ENCODE measurements around the gene FUCA1. TPM values are rescaled to one million over a fixed set of nuclear protein-coding genes. Genes with fewer than 3 reads are reported as not detected.

Gene FUCA1
- total and polyA plus RNA-seq, 2 of the 4 experiments (the other 2 are of a cell fraction), result 2.9 to 3.5 TPM

GRCh38 chr1:23879809-23880208, 11.7 kb upstream of the FUCA1 start:
- Histone ChIP-seq H2BK120ac (ENCODE audit: low read depth, low read length) (no peak overlapping the region), H3K9me1 (ENCODE audit: insufficient read depth, low read length) (no peaks in the 10 kb centered on the region), H3K36me3 (ENCODE audit: control insufficient read depth, insufficient read depth, low read length) (no peaks in the 10 kb centered on the region), H2AFZ (replicated peaks; ENCODE audit: low read length, poor library complexity) (no peak overlapping the region), H3K18ac (ENCODE audit: low read depth, low read length) (no peak overlapping the region), H4K20me1 (ENCODE audit: insufficient read depth, low read length) (no peaks in the 10 kb centered on the region), H4K91ac (ENCODE audit: insufficient read depth, low read depth, low read length) (no peak overlapping the region), H3K23ac (ENCODE audit: low read depth, low read length) (no peak overlapping the region), H3K27ac (ENCODE audit: insufficient read depth, low read length) (no peak overlapping the region), H4K8ac (ENCODE audit: low read depth in 2 of 2, low read length in 2 of 2) (no peak overlapping the region), H2BK15ac (ENCODE audit: low read depth, low read length) (no peak overlapping the region), H4K5ac (ENCODE audit: low read depth, low read length) (no peak overlapping the region), H2AK5ac (ENCODE audit: low read depth, low read length) (no peak overlapping the region), H2BK5ac (ENCODE audit: low read depth, low read length, poor library complexity, severe bottlenecking) (no peak overlapping the region), H2AK9ac (replicated peaks; ENCODE audit: low read depth, low read length, poor library complexity) (no peak overlapping the region), H3K4ac (ENCODE audit: low read depth, low read length) (no peak overlapping the region), H3K9ac (ENCODE audit: low read depth, low read length) (no peak overlapping the region), H3K4me1 (ENCODE audit: control insufficient read depth, insufficient read depth, low read length) (no peaks in the 10 kb centered on the region), H3K79me1 (ENCODE audit: low read depth in 1 of 2, low read length in 2 of 2) (no peaks in the 10 kb centered on the region), H3K4me2 (ENCODE audit: low read depth, low read length) (no peak overlapping the region), H3K4me3 (ENCODE audit: insufficient read depth, low read depth, low read length) (no peak overlapping the region), H3K56ac (ENCODE audit: extremely low read depth, insufficient read depth, low read length) (no peak overlapping the region), H3K27me3 (ENCODE audit: control insufficient read depth, insufficient read depth, low read length) (peaks cover 4% of the 10 kb centered on the region), H3K9me3 (ENCODE audit: control insufficient read depth, insufficient read depth, low read length) (peaks cover 20% of the 10 kb centered on the region), H3K14ac (replicated peaks; ENCODE audit: low read depth, low read length) (no peak overlapping the region), H2BK20ac (ENCODE audit: low read depth, low read length) (no peak overlapping the region)
- CTCF ChIA-PET, result interaction anchor here (0.5 kb wide), 1 partner anchor 115 kb away, joined by 3 read pairs; no protein-coding TSS in a partner anchor
- dilution Hi-C loops (cut with HindIII; ENCODE audit: low sequenced_read_pairs, unreplicated experiment), result no loop called here
- DNase-seq (no peak), ATAC-seq (ENCODE audit: low read depth) (no peak)
- POLR2A ChIA-PET (ENCODE audit: unreplicated experiment), result no interaction called here
- no peak for TF ChIP-seq POLR2A (IDR thresholded peaks at IDR 0.05; ENCODE audit: low read depth, low read length)
- no peak for TF ChIP-seq MXI1 (IDR thresholded peaks at IDR 0.05; ENCODE audit: borderline replicate concordance, low read depth, low read length)
- TF ChIP-seq NFE2L2 (IDR thresholded peaks at IDR 0.05; ENCODE audit: low read depth, low read length), result no peak
- no peak for TF ChIP-seq RAD21 (IDR thresholded peaks at IDR 0.05; ENCODE audit: low read length)
- TF ChIP-seq RFX5 (IDR thresholded peaks at IDR 0.05; ENCODE audit: low read depth, low read length), result no peak
- no peak for TF ChIP-seq MAFK (IDR thresholded peaks at IDR 0.05; ENCODE audit: low read depth, low read length)
- TF ChIP-seq FOS (IDR thresholded peaks at IDR 0.05; ENCODE audit: low read depth, low read length), result no peak
- no peak for TF ChIP-seq RCOR1 (IDR thresholded peaks at IDR 0.05; ENCODE audit: insufficient replicate concordance, low read length)
- no peak for TF ChIP-seq CEBPB (IDR thresholded peaks at IDR 0.05; ENCODE audit: low read depth, low read length)
- no peak for TF ChIP-seq BHLHE40 (IDR thresholded peaks at IDR 0.05; ENCODE audit: low read depth, low read length)
- in situ Hi-C loops (cut with MboI; ENCODE audit: low sequenced_read_pairs), result no loop called here
- WGBS, 2 experiments (ENCODE audit: extremely low coverage in 2 of 2, insufficient read length in 1 of 2), result no CpG with 5 or more reads among the region's 1 CpG
- intact Hi-C loops (cut with micrococcal nuclease), result no loop called here
- BruUV-seq (replicated peaks), result no TSS peak
